Measurements from ENCODE around the gene CCDC146.

The CCDC146 gene

GRCh38 chr7:77246026-77246640 lies 123.7 kb downstream of the CCDC146 start:
- Histone ChIP-seq H3K36me3 (ENCODE audit: control insufficient read depth, insufficient read depth, low read length) (no peaks in the 10 kb centered on the region), H3K4me1 (ENCODE audit: control insufficient read depth, insufficient read depth, low read length, poor library complexity, severe bottlenecking) (peaks cover 10% of the 10 kb centered on the region), H3K27ac (ENCODE audit: low read depth, low read length, severe bottlenecking) (peak overlapping the region; percentile 31), H3K9me3 (ENCODE audit: control insufficient read depth, low read length) (no peaks in the 10 kb centered on the region), H3K4me3 (ENCODE audit: extremely low read depth, insufficient read depth, low read length, poor library complexity, severe bottlenecking) (no peak overlapping the region)
- WGBS, 2 experiments (ENCODE audit: insufficient coverage in 2 of 2): 56 to 100% methylated on average over 1 to 3 of the region's 5 CpGs

GRCh38 chr7:77247206-77247850 lies 124.9 kb downstream of the CCDC146 start:
- Histone ChIP-seq H3K4me3 (ENCODE audit: extremely low read depth, insufficient read depth, low read length, poor library complexity, severe bottlenecking) (no peak overlapping the region), H3K27ac (ENCODE audit: low read depth, low read length, severe bottlenecking) (no peak overlapping the region), H3K4me1 (ENCODE audit: control insufficient read depth, insufficient read depth, low read length, poor library complexity, severe bottlenecking) (peaks cover 10% of the 10 kb centered on the region), H3K9me3 (ENCODE audit: control insufficient read depth, low read length) (no peaks in the 10 kb centered on the region), H3K36me3 (ENCODE audit: control insufficient read depth, insufficient read depth, low read length) (no peaks in the 10 kb centered on the region)
- 0% methylated on average over 1 of the region's 3 CpGs; no CpG with 5 or more reads in 1 of the 2 experiments for WGBS, 2 experiments (ENCODE audit: insufficient coverage in 2 of 2)

- Histone ChIP-seq H3K9me3 (ENCODE audit: control insufficient read depth, low read length) (no peaks in the 10 kb centered on the region), H3K36me3 (ENCODE audit: control insufficient read depth, insufficient read depth, low read length) (no peaks in the 10 kb centered on the region), H3K4me3 (ENCODE audit: extremely low read depth, insufficient read depth, low read length, poor library complexity, severe bottlenecking) (no peak overlapping the region), H3K4me1 (ENCODE audit: control insufficient read depth, insufficient read depth, low read length, poor library complexity, severe bottlenecking) (peaks cover 10% of the 10 kb centered on the region), H3K27ac (ENCODE audit: low read depth, low read length, severe bottlenecking) (no peak overlapping the region)
- WGBS, 2 experiments (ENCODE audit: insufficient coverage in 2 of 2): 80% methylated on average over 2 of the region's 3 CpGs; no CpG with 5 or more reads in 1 of the 2 experiments
Measured at GRCh38 chr7:77248154-77248553, 125.7 kb downstream of the CCDC146 start.

GRCh38 chr7:77252506-77252905 lies 130.1 kb downstream of the CCDC146 start:
- no peaks in the 10 kb centered on the region for H3K36me3 ChIP-seq (ENCODE audit: control insufficient read depth, insufficient read depth, low read length)
- H3K9me3 ChIP-seq (ENCODE audit: control insufficient read depth, low read length): no peaks in the 10 kb centered on the region
- H3K4me3 ChIP-seq (ENCODE audit: extremely low read depth, insufficient read depth, low read length, poor library complexity, severe bottlenecking): no peak overlapping the region
- no peak overlapping the region for H3K27ac ChIP-seq (ENCODE audit: low read depth, low read length, severe bottlenecking)
- H3K4me1 ChIP-seq (ENCODE audit: control insufficient read depth, insufficient read depth, low read length, poor library complexity, severe bottlenecking): no peaks in the 10 kb centered on the region
- WGBS, 2 experiments (ENCODE audit: insufficient coverage in 2 of 2): 93 to 97% methylated on average over 3 to 5 of the region's 5 CpGs

GRCh38 chr7:77253151-77253550 lies 130.7 kb downstream of the CCDC146 start:
- H3K27ac ChIP-seq (ENCODE audit: low read depth, low read length, severe bottlenecking): no peak overlapping the region
- no peaks in the 10 kb centered on the region for H3K36me3 ChIP-seq (ENCODE audit: control insufficient read depth, insufficient read depth, low read length)
- H3K4me3 ChIP-seq (ENCODE audit: extremely low read depth, insufficient read depth, low read length, poor library complexity, severe bottlenecking): no peak overlapping the region
- H3K9me3 ChIP-seq (ENCODE audit: control insufficient read depth, low read length): no peaks in the 10 kb centered on the region
- no CpG with 5 or more reads among the region's 3 CpGs for WGBS, 2 experiments (ENCODE audit: insufficient coverage in 2 of 2)
- H3K4me1 ChIP-seq (ENCODE audit: control insufficient read depth, insufficient read depth, low read length, poor library complexity, severe bottlenecking): no peaks in the 10 kb centered on the region

- no peaks in the 10 kb centered on the region for H3K36me3 ChIP-seq (ENCODE audit: control insufficient read depth, insufficient read depth, low read length)
Measured at GRCh38 chr7:77254429-77254828, 132.0 kb downstream of the CCDC146 start.

GRCh38 chr7:77254915-77255314 lies 132.5 kb downstream of the CCDC146 start:
- no peak overlapping the region for H3K27ac ChIP-seq (ENCODE audit: low read depth, low read length, severe bottlenecking)
- no peak overlapping the region for H3K4me3 ChIP-seq (ENCODE audit: extremely low read depth, insufficient read depth, low read length, poor library complexity, severe bottlenecking)
- H3K36me3 ChIP-seq (ENCODE audit: control insufficient read depth, insufficient read depth, low read length): no peaks in the 10 kb centered on the region
- H3K9me3 ChIP-seq (ENCODE audit: control insufficient read depth, low read length): no peaks in the 10 kb centered on the region
- 75 to 100% methylated on average over 1 to 2 of the region's 2 CpGs for WGBS, 2 experiments (ENCODE audit: insufficient coverage in 2 of 2)
- H3K4me1 ChIP-seq (ENCODE audit: control insufficient read depth, insufficient read depth, low read length, poor library complexity, severe bottlenecking): no peaks in the 10 kb centered on the region

More at GRCh38 chr7:77254429-77254828, 132.0 kb downstream of the CCDC146 start:
- Histone ChIP-seq H3K4me1 (ENCODE audit: control insufficient read depth, insufficient read depth, low read length, poor library complexity, severe bottlenecking) (no peaks in the 10 kb centered on the region), H3K9me3 (ENCODE audit: control insufficient read depth, low read length) (no peaks in the 10 kb centered on the region), H3K27ac (ENCODE audit: low read depth, low read length, severe bottlenecking) (no peak overlapping the region), H3K4me3 (ENCODE audit: extremely low read depth, insufficient read depth, low read length, poor library complexity, severe bottlenecking) (no peak overlapping the region)

- H3K36me3 ChIP-seq (ENCODE audit: control insufficient read depth, insufficient read depth, low read length): no peaks in the 10 kb centered on the region
- H3K9me3 ChIP-seq (ENCODE audit: control insufficient read depth, low read length): no peaks in the 10 kb centered on the region
- H3K4me1 ChIP-seq (ENCODE audit: control insufficient read depth, insufficient read depth, low read length, poor library complexity, severe bottlenecking): no peaks in the 10 kb centered on the region
- WGBS, 2 experiments (ENCODE audit: insufficient coverage in 2 of 2): no CpG with 5 or more reads among the region's 1 CpG
- H3K27ac ChIP-seq (ENCODE audit: low read depth, low read length, severe bottlenecking): no peak overlapping the region
- H3K4me3 ChIP-seq (ENCODE audit: extremely low read depth, insufficient read depth, low read length, poor library complexity, severe bottlenecking): no peak overlapping the region
Measured at GRCh38 chr7:77258014-77258413, 135.6 kb downstream of the CCDC146 start.

- no peaks in the 10 kb centered on the region for H3K4me1 ChIP-seq (ENCODE audit: control insufficient read depth, insufficient read depth, low read length, poor library complexity, severe bottlenecking)
- WGBS, 2 experiments (ENCODE audit: insufficient coverage in 2 of 2): 100% methylated on average over 2 of the region's 6 CpGs; no CpG with 5 or more reads in 1 of the 2 experiments
- no peaks in the 10 kb centered on the region for H3K9me3 ChIP-seq (ENCODE audit: control insufficient read depth, low read length)
- no peak overlapping the region for H3K27ac ChIP-seq (ENCODE audit: low read depth, low read length, severe bottlenecking)
- no peak overlapping the region for H3K4me3 ChIP-seq (ENCODE audit: extremely low read depth, insufficient read depth, low read length, poor library complexity, severe bottlenecking)
- no peaks in the 10 kb centered on the region for H3K36me3 ChIP-seq (ENCODE audit: control insufficient read depth, insufficient read depth, low read length)
Measured at GRCh38 chr7:77258593-77258992, 136.2 kb downstream of the CCDC146 start.

GRCh38 chr7:77262316-77262715 lies 139.9 kb downstream of the CCDC146 start:
- Histone ChIP-seq H3K9me3 (ENCODE audit: control insufficient read depth, low read length) (no peaks in the 10 kb centered on the region), H3K4me1 (ENCODE audit: control insufficient read depth, insufficient read depth, low read length, poor library complexity, severe bottlenecking) (no peaks in the 10 kb centered on the region), H3K4me3 (ENCODE audit: extremely low read depth, insufficient read depth, low read length, poor library complexity, severe bottlenecking) (no peak overlapping the region), H3K36me3 (ENCODE audit: control insufficient read depth, insufficient read depth, low read length) (no peaks in the 10 kb centered on the region), H3K27ac (ENCODE audit: low read depth, low read length, severe bottlenecking) (no peak overlapping the region)
- 76 to 100% methylated on average over 2 to 4 of the region's 4 CpGs for WGBS, 2 experiments (ENCODE audit: insufficient coverage in 2 of 2)

GRCh38 chr7:77265666-77266065 lies 143.3 kb downstream of the CCDC146 start:
- H3K4me3 ChIP-seq (ENCODE audit: extremely low read depth, insufficient read depth, low read length, poor library complexity, severe bottlenecking): no peak overlapping the region
- H3K36me3 ChIP-seq (ENCODE audit: control insufficient read depth, insufficient read depth, low read length): no peaks in the 10 kb centered on the region
- no peaks in the 10 kb centered on the region for H3K4me1 ChIP-seq (ENCODE audit: control insufficient read depth, insufficient read depth, low read length, poor library complexity, severe bottlenecking)
- no peak overlapping the region for H3K27ac ChIP-seq (ENCODE audit: low read depth, low read length, severe bottlenecking)
- no peaks in the 10 kb centered on the region for H3K9me3 ChIP-seq (ENCODE audit: control insufficient read depth, low read length)
- WGBS, 2 experiments (ENCODE audit: insufficient coverage in 2 of 2): 83 to 95% methylated on average over 1 to 2 of the region's 4 CpGs
